ENCODE results near the gene STXBP4.

Gene STXBP4

DNA sequence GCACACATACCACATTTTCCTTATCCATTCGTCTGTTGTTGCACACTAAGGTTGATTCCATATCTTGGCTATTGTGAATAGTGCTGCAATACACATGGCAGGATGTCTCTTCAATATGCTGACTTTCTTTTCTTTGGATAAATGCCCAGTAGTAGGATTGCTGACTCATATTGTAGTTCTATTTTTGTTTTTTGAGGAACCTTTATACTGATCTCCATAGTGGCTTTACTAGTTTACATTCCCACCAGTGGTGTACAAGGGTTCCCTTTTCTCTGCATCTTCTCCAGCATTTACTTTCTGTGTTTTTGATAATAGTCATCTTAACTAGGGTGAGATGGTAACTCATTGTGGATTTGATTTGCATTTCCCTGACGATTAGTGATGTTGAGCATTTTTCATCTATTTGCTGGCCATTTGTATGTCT lies 118.1 kb downstream of the STXBP4 start:
- DNase-seq = no peak
- H3K79me2 ChIP-seq (ENCODE audit: control insufficient read depth, insufficient read depth, low read length) = no peaks in the 10 kb centered on the region
- no peak overlapping the region for H4K8ac ChIP-seq (ENCODE audit: low read depth, low read length)
- H2BK120ac ChIP-seq (ENCODE audit: low read depth, low read length) = no peak overlapping the region
- no peak overlapping the region for H4K5ac ChIP-seq (ENCODE audit: low read length)
- WGBS (ENCODE audit: extremely low coverage, insufficient coverage, low lambda C conversion rate) = no CpG with 5 or more reads among the region's 2 CpGs
- no peak overlapping the region for H2BK15ac ChIP-seq (replicated peaks; ENCODE audit: low read depth)
- H2AK5ac ChIP-seq (ENCODE audit: low read length) = no peak overlapping the region
- H3K36me3 ChIP-seq (ENCODE audit: control insufficient read depth, insufficient read depth, low read length) = no peaks in the 10 kb centered on the region
- H3K4me3 ChIP-seq (ENCODE audit: low read length) = no peak overlapping the region
- no peak overlapping the region for H3K4ac ChIP-seq (ENCODE audit: low read depth, low read length)
- no peaks in the 10 kb centered on the region for H3K79me1 ChIP-seq (ENCODE audit: low read length)
- no peak overlapping the region for H3K56ac ChIP-seq (ENCODE audit: low read length)
- H3K9ac ChIP-seq (ENCODE audit: low read length) = no peak overlapping the region
- H2BK5ac ChIP-seq (ENCODE audit: low read length) = no peak overlapping the region
- H3K4me2 ChIP-seq (ENCODE audit: low read length) = no peak overlapping the region
- no peaks in the 10 kb centered on the region for H3K27me3 ChIP-seq (ENCODE audit: insufficient read depth, low read length, poor library complexity)
- H3K4me1 ChIP-seq (ENCODE audit: control insufficient read depth, low read depth, low read length) = peaks cover 3% of the 10 kb centered on the region
- no peak overlapping the region for H3K18ac ChIP-seq (ENCODE audit: low read length)
- no peak overlapping the region for H3K27ac ChIP-seq (ENCODE audit: low read depth, low read length)
- no peak overlapping the region for H3K23ac ChIP-seq (ENCODE audit: low read length)

- Histone ChIP-seq H3K56ac (ENCODE audit: low read length) (no peak overlapping the region), H3K4me1 (ENCODE audit: control insufficient read depth, low read depth, low read length) (peaks cover 3% of the 10 kb centered on the region), H3K27ac (ENCODE audit: low read depth, low read length) (no peak overlapping the region), H3K79me2 (ENCODE audit: control insufficient read depth, insufficient read depth, low read length) (no peaks in the 10 kb centered on the region), H3K4me2 (ENCODE audit: low read length) (no peak overlapping the region), H4K8ac (ENCODE audit: low read depth, low read length) (no peak overlapping the region), H2BK15ac (replicated peaks; ENCODE audit: low read depth) (no peak overlapping the region), H3K18ac (ENCODE audit: low read length) (no peak overlapping the region), H2BK120ac (ENCODE audit: low read depth, low read length) (no peak overlapping the region), H3K4ac (ENCODE audit: low read depth, low read length) (no peak overlapping the region), H2AK5ac (ENCODE audit: low read length) (no peak overlapping the region), H4K5ac (ENCODE audit: low read length) (no peak overlapping the region), H3K9ac (ENCODE audit: low read length) (no peak overlapping the region), H3K36me3 (ENCODE audit: control insufficient read depth, insufficient read depth, low read length) (no peaks in the 10 kb centered on the region), H2BK5ac (ENCODE audit: low read length) (no peak overlapping the region), H3K4me3 (ENCODE audit: low read length) (no peak overlapping the region), H3K23ac (ENCODE audit: low read length) (no peak overlapping the region), H3K27me3 (ENCODE audit: insufficient read depth, low read length, poor library complexity) (no peaks in the 10 kb centered on the region), H3K79me1 (ENCODE audit: low read length) (no peaks in the 10 kb centered on the region)
- no CpG with 5 or more reads among the region's 2 CpGs for WGBS (ENCODE audit: extremely low coverage, insufficient coverage, low lambda C conversion rate)
- DNase-seq = peak; percentile 3
These were observed 120.7 kb downstream of the STXBP4 start for GRCh38 chr17:55089256-55089655.

DNA sequence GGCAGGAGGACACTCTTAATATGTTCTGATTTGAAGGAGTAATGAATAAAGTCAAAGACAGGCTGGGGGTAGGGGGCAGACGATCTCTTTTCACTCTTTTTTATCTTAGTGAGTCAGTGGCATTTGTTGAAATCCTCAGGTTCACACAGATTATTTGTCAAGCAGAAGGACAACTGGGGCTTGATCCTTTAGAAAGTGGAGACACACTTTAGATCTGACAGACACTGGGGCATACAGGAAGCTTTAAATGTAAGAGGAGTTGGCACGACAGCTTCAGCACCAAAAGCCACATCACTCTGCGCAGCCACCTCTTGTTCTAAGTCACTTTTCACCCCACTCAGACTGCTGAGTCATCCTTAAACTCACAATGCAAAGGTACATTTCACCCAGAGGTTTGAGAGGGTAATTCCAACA lies 121.5 kb downstream of the STXBP4 start:
- Histone ChIP-seq H3K4ac (ENCODE audit: low read depth, low read length) (no peak overlapping the region), H2AK5ac (ENCODE audit: low read length) (no peak overlapping the region), H3K79me1 (ENCODE audit: low read length) (no peaks in the 10 kb centered on the region), H3K4me1 (ENCODE audit: control insufficient read depth, low read depth, low read length) (peaks cover 3% of the 10 kb centered on the region), H2BK5ac (ENCODE audit: low read length) (peak overlapping the region; percentile 17), H3K56ac (ENCODE audit: low read length) (peak overlapping the region; percentile 20), H2BK15ac (replicated peaks; ENCODE audit: low read depth) (no peak overlapping the region), H4K8ac (ENCODE audit: low read depth, low read length) (no peak overlapping the region), H4K5ac (ENCODE audit: low read length) (no peak overlapping the region), H3K27me3 (ENCODE audit: insufficient read depth, low read length, poor library complexity) (no peaks in the 10 kb centered on the region), H3K79me2 (ENCODE audit: control insufficient read depth, insufficient read depth, low read length) (no peaks in the 10 kb centered on the region), H2BK120ac (ENCODE audit: low read depth, low read length) (peak overlapping the region; percentile 23), H3K23ac (ENCODE audit: low read length) (no peak overlapping the region), H3K18ac (ENCODE audit: low read length) (no peak overlapping the region), H3K36me3 (ENCODE audit: control insufficient read depth, insufficient read depth, low read length) (no peaks in the 10 kb centered on the region), H3K4me3 (ENCODE audit: low read length) (no peak overlapping the region), H3K9ac (ENCODE audit: low read length) (no peak overlapping the region), H3K4me2 (ENCODE audit: low read length) (no peak overlapping the region), H3K27ac (ENCODE audit: low read depth, low read length) (peak overlapping the region; percentile 37)
- no CpG with 5 or more reads among the region's 3 CpGs for WGBS (ENCODE audit: extremely low coverage, insufficient coverage, low lambda C conversion rate)
- peak; percentile 56 for DNase-seq

DNA sequence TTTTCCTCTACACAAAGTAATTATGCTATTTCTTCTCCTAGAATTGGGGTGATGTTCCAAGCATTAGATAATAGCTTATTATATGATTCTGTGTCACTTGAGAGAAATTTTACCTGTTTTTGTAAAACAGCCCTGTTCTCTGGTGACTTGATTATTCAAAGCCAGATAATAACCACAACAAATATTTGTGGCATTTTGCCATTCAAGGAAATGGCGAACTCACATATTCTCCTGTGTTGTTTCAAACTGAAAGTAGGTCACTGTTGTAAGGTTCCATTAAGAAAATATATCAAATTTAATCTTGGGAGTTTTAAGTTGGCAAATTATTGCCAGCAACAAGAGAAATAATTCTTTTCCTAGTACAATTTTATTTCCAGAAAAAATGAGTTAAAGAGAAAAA lies 124.8 kb downstream of the STXBP4 start:
- no peak for DNase-seq
- Histone ChIP-seq H3K9ac (ENCODE audit: low read length) (no peak overlapping the region), H2AK5ac (ENCODE audit: low read length) (no peak overlapping the region), H2BK5ac (ENCODE audit: low read length) (no peak overlapping the region), H2BK15ac (replicated peaks; ENCODE audit: low read depth) (no peak overlapping the region), H3K18ac (ENCODE audit: low read length) (no peak overlapping the region), H3K4me3 (ENCODE audit: low read length) (no peak overlapping the region), H3K56ac (ENCODE audit: low read length) (no peak overlapping the region), H3K4me2 (ENCODE audit: low read length) (no peak overlapping the region), H3K27ac (ENCODE audit: low read depth, low read length) (no peak overlapping the region), H2BK120ac (ENCODE audit: low read depth, low read length) (no peak overlapping the region), H3K23ac (ENCODE audit: low read length) (no peak overlapping the region), H3K79me1 (ENCODE audit: low read length) (no peaks in the 10 kb centered on the region), H3K4me1 (ENCODE audit: control insufficient read depth, low read depth, low read length) (peaks cover 3% of the 10 kb centered on the region), H3K4ac (ENCODE audit: low read depth, low read length) (no peak overlapping the region), H3K79me2 (ENCODE audit: control insufficient read depth, insufficient read depth, low read length) (no peaks in the 10 kb centered on the region), H4K5ac (ENCODE audit: low read length) (no peak overlapping the region), H3K27me3 (ENCODE audit: insufficient read depth, low read length, poor library complexity) (no peaks in the 10 kb centered on the region), H4K8ac (ENCODE audit: low read depth, low read length) (no peak overlapping the region), H3K36me3 (ENCODE audit: control insufficient read depth, insufficient read depth, low read length) (no peaks in the 10 kb centered on the region)
- WGBS (ENCODE audit: extremely low coverage, insufficient coverage, low lambda C conversion rate) = no CpG with 5 or more reads among the region's 1 CpG

GRCh38 chr17:55098765-55099164 lies 130.2 kb downstream of the STXBP4 start:
- no peak overlapping the region for H3K56ac ChIP-seq (ENCODE audit: low read length)
- no peaks in the 10 kb centered on the region for H3K27me3 ChIP-seq (ENCODE audit: insufficient read depth, low read length, poor library complexity)
- H4K5ac ChIP-seq (ENCODE audit: low read length) = no peak overlapping the region
- no peak overlapping the region for H3K4me3 ChIP-seq (ENCODE audit: low read length)
- no peak for DNase-seq
- no peak overlapping the region for H3K4ac ChIP-seq (ENCODE audit: low read depth, low read length)
- H3K79me1 ChIP-seq (ENCODE audit: low read length) = no peaks in the 10 kb centered on the region
- H3K4me1 ChIP-seq (ENCODE audit: control insufficient read depth, low read depth, low read length) = no peaks in the 10 kb centered on the region
- no peak overlapping the region for H3K18ac ChIP-seq (ENCODE audit: low read length)
- no peak overlapping the region for H2BK120ac ChIP-seq (ENCODE audit: low read depth, low read length)
- H2AK5ac ChIP-seq (ENCODE audit: low read length) = no peak overlapping the region
- no peak overlapping the region for H3K4me2 ChIP-seq (ENCODE audit: low read length)
- H3K9ac ChIP-seq (ENCODE audit: low read length) = no peak overlapping the region
- WGBS (ENCODE audit: extremely low coverage, insufficient coverage, low lambda C conversion rate) = no CpG with 5 or more reads among the region's 1 CpG
- no peak overlapping the region for H4K8ac ChIP-seq (ENCODE audit: low read depth, low read length)
- H3K23ac ChIP-seq (ENCODE audit: low read length) = no peak overlapping the region
- no peaks in the 10 kb centered on the region for H3K79me2 ChIP-seq (ENCODE audit: control insufficient read depth, insufficient read depth, low read length)
- H3K27ac ChIP-seq (ENCODE audit: low read depth, low read length) = no peak overlapping the region
- H2BK15ac ChIP-seq (replicated peaks; ENCODE audit: low read depth) = no peak overlapping the region
- H2BK5ac ChIP-seq (ENCODE audit: low read length) = no peak overlapping the region
- no peaks in the 10 kb centered on the region for H3K36me3 ChIP-seq (ENCODE audit: control insufficient read depth, insufficient read depth, low read length)

DNA sequence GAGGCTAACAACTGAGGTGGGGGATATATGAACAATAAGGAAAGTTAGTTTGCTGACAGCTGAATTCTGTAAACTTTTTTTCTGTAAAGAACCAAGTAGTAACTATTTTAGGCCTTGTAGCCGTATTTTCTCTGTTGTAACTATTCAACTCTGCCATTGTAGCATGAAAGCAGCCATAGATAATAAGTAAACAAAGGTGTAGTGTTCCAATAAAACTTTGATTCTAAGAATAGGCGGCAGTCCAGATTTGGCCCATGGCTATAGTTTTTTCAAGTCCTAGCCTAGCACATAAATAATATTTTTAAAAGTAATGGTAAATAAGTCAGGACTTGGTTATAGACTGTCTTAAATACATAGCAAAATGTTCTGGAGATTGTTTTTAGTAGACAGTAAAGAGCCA lies 142.0 kb downstream of the STXBP4 start:
- H3K56ac ChIP-seq (ENCODE audit: low read length) = no peak overlapping the region
- WGBS (ENCODE audit: extremely low coverage, insufficient coverage, low lambda C conversion rate) = no CpG with 5 or more reads among the region's 2 CpGs
- no peak overlapping the region for H2AK5ac ChIP-seq (ENCODE audit: low read length)

More for the DNA sequence above, 142.0 kb downstream of the STXBP4 start:
- H2BK15ac ChIP-seq (replicated peaks; ENCODE audit: low read depth) = no peak overlapping the region
- H3K18ac ChIP-seq (ENCODE audit: low read length) = no peak overlapping the region
- no peaks in the 10 kb centered on the region for H3K4me1 ChIP-seq (ENCODE audit: control insufficient read depth, low read depth, low read length)
- H3K4me2 ChIP-seq (ENCODE audit: low read length) = no peak overlapping the region
- no peaks in the 10 kb centered on the region for H3K36me3 ChIP-seq (ENCODE audit: control insufficient read depth, insufficient read depth, low read length)
- H2BK120ac ChIP-seq (ENCODE audit: low read depth, low read length) = no peak overlapping the region
- no peak overlapping the region for H3K27ac ChIP-seq (ENCODE audit: low read depth, low read length)
- H3K4ac ChIP-seq (ENCODE audit: low read depth, low read length) = no peak overlapping the region
- no peaks in the 10 kb centered on the region for H3K27me3 ChIP-seq (ENCODE audit: insufficient read depth, low read length, poor library complexity)
- no peaks in the 10 kb centered on the region for H3K79me2 ChIP-seq (ENCODE audit: control insufficient read depth, insufficient read depth, low read length)
- no peak overlapping the region for H3K23ac ChIP-seq (ENCODE audit: low read length)
- no peak overlapping the region for H4K8ac ChIP-seq (ENCODE audit: low read depth, low read length)
- H4K5ac ChIP-seq (ENCODE audit: low read length) = no peak overlapping the region
- no peak overlapping the region for H3K4me3 ChIP-seq (ENCODE audit: low read length)
- H3K79me1 ChIP-seq (ENCODE audit: low read length) = no peaks in the 10 kb centered on the region
- no peak overlapping the region for H2BK5ac ChIP-seq (ENCODE audit: low read length)
- DNase-seq = no peak
- no peak overlapping the region for H3K9ac ChIP-seq (ENCODE audit: low read length)

All from mesendoderm (in vitro differentiated cells).